Stomach (tissue), 4 donors: ENCODE measurements around the gene PCSK9.

Experiments
- POLR2A ChIP-seq, 4 donors: fragments of 450-650 bp; IDR thresholded peaks; one replicate each; pipeline ENCODE4 v1.6.1; 2016; ENCODE audit warnings: antibody characterized with exemption in 4 of 4, control low read depth in 2 of 4, mild to moderate bottlenecking in 1 of 4, moderate library complexity in 1 of 4
- POLR2AphosphoS5 ChIP-seq, 3 donors: sonication (generic); formaldehyde crosslinking; IDR thresholded peaks; one replicate each; pipeline ENCODE4 v1.6.1; 2016; ENCODE audit warnings: antibody characterized with exemption in 3 of 3
- TF ChIP-seq, protein P1 (sequence below), 7 experiments: fragments of 450-650 bp in 4 of 7; fragments of 200-600 bp in 3 of 7; sonication (generic) in 3 of 7; IDR thresholded peaks; one replicate each; pipeline ENCODE4 v1.5.1; 2016 to 2019; ENCODE audit warnings: antibody characterized with exemption in 7 of 7, control low read depth in 2 of 7, mild to moderate bottlenecking in 1 of 7

- TF ChIP-seq POLR2A (IDR thresholded peaks at IDR 0.05), result no peak
- TF ChIP-seq, protein P1, sequence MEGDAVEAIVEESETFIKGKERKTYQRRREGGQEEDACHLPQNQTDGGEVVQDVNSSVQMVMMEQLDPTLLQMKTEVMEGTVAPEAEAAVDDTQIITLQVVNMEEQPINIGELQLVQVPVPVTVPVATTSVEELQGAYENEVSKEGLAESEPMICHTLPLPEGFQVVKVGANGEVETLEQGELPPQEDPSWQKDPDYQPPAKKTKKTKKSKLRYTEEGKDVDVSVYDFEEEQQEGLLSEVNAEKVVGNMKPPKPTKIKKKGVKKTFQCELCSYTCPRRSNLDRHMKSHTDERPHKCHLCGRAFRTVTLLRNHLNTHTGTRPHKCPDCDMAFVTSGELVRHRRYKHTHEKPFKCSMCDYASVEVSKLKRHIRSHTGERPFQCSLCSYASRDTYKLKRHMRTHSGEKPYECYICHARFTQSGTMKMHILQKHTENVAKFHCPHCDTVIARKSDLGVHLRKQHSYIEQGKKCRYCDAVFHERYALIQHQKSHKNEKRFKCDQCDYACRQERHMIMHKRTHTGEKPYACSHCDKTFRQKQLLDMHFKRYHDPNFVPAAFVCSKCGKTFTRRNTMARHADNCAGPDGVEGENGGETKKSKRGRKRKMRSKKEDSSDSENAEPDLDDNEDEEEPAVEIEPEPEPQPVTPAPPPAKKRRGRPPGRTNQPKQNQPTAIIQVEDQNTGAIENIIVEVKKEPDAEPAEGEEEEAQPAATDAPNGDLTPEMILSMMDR (IDR thresholded peaks at IDR 0.05), result no peak
- TF ChIP-seq POLR2AphosphoS5 (IDR thresholded peaks at IDR 0.05), result no peak
Measured at GRCh38 chr1:55107101-55107500, 67.8 kb downstream of the PCSK9 start.
